ENCODE measurements around the gene BTRC. TPM values are rescaled to one million over a fixed set of nuclear protein-coding genes. Genes with fewer than 3 reads are reported as not detected.
A peak's percentile ranks its signal among the peaks of the same experiment; 100 is the strongest.

BTRC gene
- total RNA-seq, 1 donor from 2014 or later: 9.9 TPM

DNA sequence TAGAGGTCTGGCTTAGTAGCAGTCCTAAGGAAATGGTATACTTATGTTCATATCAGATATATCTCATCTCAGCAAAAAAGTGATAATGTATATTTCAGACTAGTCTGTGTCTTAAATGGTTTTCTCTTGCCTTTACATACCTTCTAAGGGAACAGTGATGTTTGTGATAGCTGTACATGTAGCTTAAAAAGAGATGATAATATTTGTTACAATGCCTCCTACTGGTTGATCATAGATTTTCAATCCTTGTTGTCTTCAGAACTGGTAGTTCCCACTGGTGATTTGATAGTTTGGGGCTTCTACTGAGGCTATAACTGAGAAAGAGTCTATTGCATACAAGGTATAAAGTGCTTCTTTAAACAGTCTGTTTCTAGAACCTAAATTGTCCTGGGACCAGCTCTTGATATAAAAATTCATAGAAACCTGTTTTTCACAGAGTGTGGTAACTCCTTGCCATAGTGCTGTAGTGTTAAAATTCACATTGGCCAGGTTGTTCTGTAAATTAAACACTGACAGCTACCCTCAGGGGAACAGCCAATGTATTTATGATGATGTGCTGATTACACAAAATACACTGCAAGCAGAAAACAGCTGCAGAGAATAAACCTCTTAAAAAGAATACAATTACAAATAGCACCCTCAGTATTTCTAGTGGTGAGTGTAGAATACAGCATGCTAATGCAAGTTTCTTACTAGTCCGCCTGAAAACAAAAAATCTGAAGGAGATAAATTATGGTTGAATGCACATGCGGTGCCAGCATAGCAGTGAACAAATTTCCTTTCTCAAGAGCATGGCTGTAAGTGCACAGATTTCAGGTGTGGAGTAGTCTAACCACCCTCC is 90.3 kb downstream of the BTRC start:
- no peak for DNase-seq (ENCODE audit: low spot score)

DNA sequence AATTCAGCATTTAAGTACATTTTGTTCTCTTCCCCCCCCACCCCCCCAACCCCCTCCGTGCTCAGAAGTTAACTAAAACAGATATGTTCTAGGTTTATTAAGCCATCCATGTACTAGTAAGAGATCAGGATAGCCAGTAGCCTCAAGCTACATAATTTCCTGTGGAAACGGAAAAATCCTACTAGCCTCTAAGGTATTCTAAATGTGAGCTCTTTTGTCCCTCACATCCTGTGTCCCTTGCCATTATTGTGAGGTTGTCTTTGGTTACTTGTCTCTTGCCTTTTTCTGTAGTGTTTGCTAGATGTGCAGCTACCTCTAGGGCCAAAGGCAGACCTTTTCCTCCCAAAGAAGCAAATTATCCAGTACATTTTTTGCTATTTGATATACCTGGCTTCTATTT is 92.1 kb downstream of the BTRC start:
- no peak for DNase-seq (ENCODE audit: low spot score)

DNA sequence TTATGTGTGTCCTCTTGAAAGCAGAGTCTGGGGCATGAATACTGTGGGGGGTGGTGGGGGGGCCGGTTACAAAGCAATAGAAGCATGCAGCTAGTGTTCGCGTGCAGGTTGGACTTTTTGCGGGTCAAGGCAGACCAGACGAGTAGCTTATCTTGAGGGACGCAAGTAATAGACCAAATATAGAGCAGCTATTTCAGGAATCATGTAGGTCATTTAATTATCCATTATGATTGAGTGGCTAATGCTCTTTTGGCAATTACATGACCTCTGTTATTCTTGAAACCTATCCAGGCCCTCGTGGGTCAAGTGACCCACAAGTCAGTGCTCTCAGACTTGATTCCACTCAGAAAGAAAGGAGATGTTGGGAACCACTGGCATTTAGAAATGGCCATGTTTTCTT is 93.0 kb downstream of the BTRC start:
- DNase-seq (ENCODE audit: low spot score): no peak

DNA sequence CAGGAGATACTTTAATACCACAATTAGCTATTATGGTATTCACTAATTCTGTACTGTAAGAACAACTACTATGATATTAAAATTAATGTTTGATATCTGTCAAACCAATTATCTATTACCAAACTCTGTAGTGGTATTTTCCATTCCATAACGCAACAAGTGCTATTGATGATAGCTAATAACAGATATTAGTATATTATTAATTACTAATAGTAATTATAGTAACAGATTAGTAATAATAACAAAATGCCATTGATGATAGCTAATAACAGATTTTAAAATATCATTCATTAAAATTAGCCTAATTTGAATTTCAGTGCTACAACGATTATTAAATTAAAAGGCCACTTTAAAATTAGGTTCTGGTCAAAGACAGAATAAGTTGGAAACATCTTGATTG is 93.5 kb downstream of the BTRC start:
- no peak for DNase-seq (ENCODE audit: low spot score)

DNA sequence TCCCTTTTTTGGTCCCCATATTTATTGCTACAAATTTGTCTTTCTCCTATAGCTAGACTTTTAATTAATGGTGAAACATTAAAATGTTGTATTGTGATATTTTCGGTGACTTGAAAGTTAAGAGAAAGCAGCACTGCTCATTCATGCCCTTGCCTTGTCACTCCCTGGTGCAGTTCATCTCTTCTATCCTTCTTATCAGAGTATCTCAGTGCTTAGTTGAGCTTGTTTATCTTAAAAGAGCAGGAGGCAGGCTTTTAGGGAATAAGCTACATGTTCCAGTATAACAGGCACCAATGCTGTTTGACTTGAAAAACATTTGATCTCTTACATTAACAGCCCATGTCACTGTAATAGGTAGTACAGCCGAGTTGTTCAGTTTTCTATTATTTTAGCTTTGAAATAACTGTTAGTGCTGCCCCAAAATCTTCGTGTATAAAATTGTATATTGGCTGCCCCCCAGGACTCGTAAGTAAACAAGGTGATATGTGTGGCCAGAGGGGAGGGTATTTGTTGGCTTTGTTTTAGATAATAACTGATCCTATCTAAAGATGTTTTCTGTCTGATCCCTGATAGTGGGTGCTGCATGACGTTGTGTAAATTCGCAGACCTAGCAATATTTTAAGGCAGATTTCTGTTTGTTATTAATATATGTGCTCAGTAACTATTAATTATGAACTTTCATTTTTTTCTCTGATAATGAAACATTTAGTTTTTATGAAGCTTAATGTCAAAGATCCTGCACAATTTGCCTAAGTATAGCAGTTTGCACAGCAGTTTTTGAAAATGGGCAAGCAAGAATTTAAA is 96.5 kb downstream of the BTRC start:
- peak; percentile 51 for DNase-seq (ENCODE audit: low spot score)

DNA sequence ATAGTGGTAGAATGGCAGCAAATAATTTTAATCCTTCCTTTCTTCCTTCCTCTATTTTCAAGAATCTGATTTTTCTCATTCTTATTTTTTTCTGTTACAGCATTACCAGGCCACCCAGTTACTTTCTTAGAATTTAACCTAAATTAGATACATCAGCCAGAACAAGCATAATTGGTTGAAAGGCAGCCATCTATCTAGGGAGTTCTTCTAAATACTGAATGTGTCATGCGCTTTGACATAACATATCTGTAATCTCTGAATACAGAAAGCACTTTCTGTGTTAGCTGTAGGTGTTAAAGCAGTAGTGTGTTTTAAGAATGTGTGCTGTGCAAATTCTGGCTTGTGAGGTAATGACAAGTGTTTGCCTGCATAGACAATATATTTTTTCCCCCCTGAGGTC is 97.3 kb downstream of the BTRC start:
- DNase-seq (ENCODE audit: low spot score): no peak

DNA sequence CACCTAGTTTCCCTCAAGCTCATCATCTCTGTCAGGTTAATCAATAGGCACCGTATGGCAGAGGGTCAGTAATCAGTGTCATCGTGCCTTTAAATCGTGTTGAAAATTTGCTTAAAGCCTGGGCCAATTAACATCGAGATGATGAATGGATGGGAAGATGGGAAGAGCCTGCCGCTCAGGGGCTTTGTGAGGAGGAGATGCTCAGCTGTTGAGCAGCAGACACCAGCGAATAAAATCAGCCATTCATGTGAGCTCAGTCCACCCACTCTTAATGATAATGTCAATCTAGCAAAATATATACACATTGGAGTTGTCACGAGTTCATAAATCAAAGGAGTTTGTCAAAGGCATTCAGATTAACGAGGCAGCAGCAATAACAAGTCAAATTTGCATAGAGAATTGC is 97.7 kb downstream of the BTRC start:
- DNase-seq (ENCODE audit: low spot score): no peak

DNA sequence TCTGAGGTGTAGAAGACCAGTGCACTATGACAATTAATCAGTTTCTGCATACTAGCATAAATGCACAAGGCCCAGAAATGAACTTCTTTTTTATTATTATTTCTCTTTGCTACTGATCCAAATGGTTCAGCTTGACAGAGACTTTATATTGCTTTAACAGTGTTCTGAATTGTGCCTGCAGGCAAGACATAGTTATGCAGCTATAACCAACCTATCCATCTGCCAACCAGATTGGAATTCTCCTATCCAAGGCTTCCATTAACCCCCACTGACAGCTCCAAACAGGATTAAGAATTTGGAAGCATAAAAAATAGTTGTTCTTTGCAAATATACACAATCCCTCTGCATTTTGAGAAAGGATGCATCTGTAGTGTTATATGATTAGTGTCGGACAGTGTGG is 98.2 kb downstream of the BTRC start:
- DNase-seq (ENCODE audit: low spot score): no peak

DNA sequence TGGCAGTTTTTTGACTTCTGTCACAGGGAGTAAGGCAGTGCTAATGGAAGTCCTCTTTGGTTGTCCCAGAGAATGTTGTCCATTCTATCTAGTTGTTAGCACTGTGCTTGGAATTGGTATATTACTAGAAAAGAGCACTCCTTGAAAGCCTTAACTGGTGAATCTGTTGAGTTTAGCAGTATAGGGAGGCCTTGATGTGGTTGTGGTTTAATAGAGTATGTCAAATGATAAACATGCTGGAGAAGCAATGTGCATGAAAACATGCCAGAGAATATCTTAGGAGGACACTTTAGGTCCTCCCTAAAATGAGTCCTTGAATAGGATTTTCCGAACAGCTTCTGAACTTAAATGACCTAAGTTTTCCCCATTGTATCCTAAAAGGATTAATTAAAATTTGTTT is 98.6 kb downstream of the BTRC start:
- DNase-seq (ENCODE audit: low spot score): no peak

DNA sequence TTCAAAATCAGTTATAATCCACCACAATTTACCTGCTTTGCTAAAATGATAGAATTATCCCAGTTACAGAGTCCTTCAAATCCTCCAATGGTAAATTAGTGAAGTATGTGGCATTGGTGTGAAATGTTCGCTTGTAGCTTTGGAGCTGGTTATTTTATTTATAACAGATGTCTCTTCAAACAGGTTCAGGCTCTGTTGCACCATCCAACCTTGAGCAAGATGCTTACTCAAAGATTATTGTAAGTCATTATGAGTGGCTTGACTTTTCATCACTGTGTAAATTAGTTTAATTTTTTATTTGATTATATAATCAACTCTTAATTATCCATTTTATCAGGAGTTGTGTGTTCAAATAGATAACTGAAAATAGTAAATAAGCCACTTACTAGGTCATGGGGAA is 99.4 kb downstream of the BTRC start:
- DNase-seq (ENCODE audit: low spot score): no peak

DNA sequence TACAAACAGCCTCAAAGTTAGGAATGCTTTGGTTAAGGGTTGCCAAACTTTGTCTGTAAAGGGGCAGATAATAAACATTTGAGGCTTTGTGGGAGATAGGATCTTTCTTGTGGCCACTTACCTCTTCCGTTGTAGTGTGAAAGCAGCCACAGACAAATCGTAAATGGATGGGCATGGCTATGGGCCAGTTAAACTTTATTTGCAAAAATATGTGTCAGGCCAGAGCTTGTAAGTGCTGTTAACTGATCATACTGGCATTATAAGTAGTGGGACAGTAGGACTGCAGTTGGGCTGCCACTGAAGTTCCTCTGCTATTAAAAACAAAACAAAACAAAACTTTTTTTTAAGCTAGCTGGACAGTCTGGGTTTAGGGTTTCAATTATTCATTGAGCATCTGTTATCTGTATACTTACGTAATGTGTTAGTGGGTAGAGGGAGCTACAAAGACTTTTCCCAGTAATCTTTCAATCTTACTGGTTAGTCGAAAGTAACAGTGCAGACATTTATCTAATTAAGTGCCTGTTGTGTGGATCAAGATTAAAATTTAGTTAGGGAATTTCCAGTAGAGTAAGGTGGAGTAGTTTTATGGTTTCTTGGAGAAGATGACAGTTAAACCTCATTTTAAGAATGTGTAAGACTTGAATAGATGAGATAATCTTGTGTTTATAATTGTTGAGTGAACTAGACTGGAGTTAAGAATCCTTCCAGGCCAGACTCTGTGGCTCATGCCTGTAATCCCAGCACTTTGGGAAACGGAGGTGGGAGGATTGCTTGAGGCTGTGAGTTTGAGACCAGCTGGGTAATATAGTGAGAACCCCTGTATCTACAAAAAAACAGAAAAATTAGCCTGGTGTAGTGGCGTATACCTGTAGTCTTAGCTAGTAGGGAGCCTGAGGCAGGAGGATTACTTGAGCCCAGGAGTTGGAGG is 100.1 kb downstream of the BTRC start:
- no peak for DNase-seq (ENCODE audit: low spot score)

DNA sequence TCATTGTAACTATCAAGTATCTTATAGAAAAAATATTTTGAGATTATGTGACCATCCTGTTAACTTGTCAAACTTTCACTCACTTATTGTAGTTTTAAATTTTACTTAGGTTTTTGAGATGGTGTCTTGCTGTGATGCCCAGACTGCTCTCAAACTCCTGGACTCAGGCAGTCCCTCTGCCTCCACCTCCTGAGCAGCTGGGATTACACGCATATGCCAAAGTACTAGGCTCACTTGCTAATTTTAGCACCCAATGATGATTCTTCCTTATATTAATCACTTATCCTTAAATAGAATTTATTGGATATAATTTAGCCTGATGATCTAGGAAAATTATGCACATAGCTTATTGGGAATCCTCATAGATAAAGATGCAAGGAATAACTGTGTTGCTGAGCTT is 104.9 kb downstream of the BTRC start:
- DNase-seq (ENCODE audit: low spot score): no peak

DNA sequence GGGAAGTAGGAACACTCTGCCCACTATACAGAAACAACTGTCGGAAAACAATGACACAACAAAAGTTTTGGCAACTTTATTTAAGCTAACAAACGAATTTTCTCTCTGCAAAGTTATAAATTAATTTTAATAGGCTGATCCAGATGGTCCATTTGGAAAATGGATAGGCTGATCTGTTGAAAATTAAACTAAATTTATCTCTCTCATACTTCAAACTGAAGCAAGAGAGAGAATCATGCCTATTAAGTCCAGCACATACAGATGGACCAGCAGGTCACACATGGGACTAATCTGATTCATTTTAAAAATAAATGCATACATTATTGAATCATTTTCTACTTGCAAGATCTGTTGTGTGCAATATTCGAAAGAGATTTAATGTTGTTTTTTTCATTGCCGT is 110.1 kb downstream of the BTRC start:
- DNase-seq (ENCODE audit: low spot score): no peak

DNA sequence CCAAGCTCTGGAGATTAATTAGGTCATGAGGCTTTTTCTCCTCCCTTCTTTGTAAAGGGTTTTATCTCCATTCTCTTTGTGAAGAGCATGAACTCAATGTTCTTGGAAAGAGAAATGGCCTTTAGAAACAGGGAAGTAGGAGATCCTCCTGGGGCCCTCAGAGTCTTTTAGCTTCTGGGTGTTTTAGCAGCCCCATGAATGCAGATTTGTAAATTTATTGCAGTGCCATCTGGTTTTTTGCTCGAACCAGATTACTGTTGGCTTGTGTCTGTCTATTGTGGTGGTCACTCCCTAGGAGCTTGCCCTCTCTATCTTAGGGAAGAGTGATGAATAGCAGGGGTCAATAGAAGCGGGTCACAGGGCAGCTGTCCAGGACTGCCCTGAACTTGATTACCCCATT is 110.6 kb downstream of the BTRC start:
- DNase-seq (ENCODE audit: low spot score): no peak

DNA sequence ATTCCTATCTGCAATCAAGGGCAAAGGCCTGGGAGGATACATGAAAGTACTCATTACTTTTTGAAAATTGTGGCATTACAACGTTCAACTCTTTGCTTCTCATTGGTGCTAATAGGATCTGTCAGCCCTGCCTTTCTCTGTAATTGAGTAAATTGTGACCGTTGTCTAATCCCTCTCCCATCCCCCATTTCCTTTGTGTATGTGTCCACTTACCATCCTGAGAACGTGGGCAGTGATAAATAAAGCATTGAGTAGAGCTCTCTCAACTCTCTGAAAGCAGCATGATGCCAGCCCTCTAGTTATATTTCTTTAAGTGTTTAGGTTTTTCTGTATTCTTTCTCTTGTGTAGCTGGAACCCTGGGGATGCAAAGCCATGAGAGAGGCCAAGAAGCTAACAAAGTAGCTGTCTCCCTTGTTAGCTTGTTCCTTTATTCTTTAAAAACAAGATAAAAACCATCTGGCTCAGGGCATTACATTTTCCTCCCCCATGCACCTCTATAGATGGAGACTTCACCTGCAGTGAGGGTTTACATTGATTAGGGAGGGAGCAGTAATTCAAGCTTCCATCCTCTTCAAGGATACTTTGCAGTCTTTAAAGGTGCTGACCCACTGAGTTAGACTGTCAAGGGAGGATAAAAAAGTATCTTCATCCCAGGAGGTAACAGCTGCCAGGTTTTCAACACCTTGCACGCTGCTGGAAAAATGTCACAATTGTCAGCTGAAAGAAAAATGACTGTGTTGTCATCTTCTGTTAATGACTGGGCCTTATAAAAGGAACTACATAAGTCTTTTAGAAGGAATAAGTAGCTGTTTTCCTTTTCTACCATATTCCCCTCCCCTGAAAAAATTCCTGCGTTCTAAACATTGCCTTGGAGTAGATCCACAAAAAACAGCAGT is 112.3 kb downstream of the BTRC start:
- no peak for DNase-seq (ENCODE audit: low spot score)

DNA sequence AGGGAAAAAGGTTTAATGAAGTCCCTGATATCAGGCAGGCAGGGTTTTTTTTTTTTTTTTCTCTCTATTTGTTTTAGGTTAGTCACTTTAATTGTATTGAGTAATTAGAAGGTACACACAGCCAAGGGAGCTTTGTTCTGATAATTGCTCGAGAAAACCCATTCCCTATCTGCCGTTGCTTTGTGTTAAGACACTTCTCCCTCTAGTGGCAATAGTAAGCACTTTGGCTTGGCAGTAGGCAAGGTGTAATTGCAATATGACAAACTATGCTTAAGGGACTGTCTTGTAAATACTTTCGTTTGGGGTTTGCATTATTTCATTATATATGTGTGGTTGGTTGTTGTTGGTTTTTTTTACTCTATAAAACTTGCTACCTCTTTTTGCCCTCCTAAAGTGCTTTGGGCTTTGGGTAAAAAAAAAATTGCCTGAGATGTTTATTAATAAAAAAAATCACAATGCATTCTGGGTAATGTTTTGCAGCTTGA is 113.4 kb downstream of the BTRC start:
- DNase-seq (ENCODE audit: low spot score): peak; percentile 59

DNA sequence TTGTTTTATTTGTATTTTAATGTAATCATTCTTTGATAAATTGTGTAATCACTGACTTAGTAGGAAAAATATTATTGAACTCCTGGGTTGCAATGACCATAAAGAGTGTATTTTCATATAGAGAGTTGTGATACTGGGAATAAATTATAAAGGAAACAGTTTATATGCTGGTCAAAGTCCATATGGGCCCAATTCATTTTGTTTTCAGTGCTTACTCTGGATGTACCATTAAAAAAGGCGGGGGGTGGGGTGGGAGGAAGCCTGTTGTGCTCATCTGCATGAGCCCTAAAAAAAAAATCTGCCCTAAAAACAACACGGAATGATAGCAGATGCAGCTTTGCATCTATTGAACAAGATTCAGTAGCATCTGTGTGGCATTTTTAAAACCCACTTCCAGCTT is 114.2 kb downstream of the BTRC start:
- DNase-seq (ENCODE audit: low spot score): no peak

DNA sequence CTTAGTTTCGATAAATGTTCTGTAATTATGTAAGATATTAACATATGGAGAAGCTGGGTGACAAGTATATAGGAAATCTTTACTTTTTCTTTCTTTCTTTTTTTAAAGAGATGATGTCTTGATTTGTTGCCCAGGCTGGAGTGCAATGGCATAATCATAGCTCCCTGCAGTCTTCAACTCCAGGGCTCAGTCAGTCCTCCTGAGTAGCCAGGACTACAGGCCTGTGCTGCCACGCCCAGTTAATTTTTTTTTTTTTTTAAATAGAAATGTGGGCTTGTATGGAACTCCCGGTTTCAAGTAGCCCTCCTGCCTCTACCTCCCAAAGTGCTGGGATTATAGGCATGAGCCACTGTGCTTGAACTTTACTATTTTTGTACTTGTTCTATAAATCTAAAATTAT is 122.4 kb downstream of the BTRC start:
- DNase-seq (ENCODE audit: low spot score): no peak

DNA sequence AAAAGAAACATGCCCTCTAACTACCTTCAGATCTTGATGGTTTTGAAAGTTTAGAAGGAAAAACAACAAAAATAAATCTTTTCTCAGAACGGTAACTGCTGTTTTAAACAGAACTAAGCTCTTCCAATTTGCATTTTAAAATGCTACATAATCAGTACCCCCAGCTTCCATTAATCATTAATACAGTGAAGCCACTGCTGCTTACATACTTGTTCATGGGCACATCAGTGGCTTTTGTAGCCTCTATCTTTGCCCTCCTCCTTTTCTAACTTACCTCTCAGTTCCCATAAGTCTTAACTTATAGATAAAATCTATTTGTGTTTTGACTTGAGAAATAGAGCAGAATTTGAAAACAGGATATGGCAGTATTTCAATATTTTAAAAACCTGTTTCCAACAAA is 125.0 kb downstream of the BTRC start:
- no peak for DNase-seq (ENCODE audit: low spot score)

DNA sequence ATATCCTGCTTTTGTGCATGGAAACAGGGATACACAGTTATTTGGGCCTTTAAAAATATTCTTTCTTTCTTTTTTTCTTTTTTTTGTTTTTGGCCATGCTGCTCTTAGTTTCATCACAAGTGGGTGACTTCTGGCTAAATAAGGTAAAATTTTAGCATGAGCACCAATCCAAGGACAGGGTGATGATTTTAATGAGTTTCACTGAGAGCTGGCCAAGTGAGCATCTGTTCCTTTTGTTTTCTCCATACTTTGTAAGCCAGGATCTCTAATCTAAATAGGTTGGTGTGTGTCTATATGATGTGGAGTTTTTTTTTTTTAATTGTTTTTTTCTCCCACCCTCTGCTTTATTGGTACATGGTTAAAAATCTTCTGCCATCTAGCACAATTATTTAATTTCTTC is 127.3 kb downstream of the BTRC start:
- DNase-seq (ENCODE audit: low spot score): no peak

DNA sequence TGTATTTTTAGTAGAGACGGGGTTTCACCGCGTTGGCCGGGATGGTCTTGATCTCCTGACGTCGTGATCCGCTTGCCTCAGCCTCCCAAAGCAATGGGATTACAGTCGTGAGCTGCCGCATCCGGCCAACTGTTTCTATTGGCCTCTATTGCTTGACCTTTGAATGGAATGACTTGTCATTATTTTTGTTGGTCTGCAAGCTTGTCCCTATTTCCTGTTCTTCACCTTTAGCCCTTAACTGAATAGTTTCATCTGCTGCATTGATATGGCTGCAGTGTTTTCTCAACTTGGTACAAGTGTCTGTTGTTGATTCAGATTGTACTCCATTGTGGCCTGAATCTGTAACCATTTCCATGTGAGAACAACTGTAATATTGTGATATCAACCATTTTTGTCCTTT is 128.6 kb downstream of the BTRC start:
- DNase-seq (ENCODE audit: low spot score): no peak

Measured in umbilical cord (tissue), 2 donors.